ENCODE results near the gene MAP4K1.

Gene MAP4K1

GRCh38 chr19:38647368-38647965 lies 29.7 kb upstream of the MAP4K1 start, which contains the start of gene ACTN4 (continued):
- peak; percentile 92 for TF ChIP-seq KLF1 (tag by site-specific recombination; IDR thresholded peaks at IDR 0.05)
- TF ChIP-seq, protein P1, sequence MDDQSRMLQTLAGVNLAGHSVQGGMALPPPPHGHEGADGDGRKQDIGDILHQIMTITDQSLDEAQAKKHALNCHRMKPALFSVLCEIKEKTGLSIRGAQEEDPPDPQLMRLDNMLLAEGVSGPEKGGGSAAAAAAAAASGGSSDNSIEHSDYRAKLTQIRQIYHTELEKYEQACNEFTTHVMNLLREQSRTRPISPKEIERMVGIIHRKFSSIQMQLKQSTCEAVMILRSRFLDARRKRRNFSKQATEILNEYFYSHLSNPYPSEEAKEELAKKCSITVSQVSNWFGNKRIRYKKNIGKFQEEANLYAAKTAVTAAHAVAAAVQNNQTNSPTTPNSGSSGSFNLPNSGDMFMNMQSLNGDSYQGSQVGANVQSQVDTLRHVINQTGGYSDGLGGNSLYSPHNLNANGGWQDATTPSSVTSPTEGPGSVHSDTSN (CRISPR knock-in tag; IDR thresholded peaks at IDR 0.05) = 0 out of 2 replicates have a peak, but pooled peaks have one; percentile 84
- peak; percentile 68 for TF ChIP-seq OSR2 (tag by site-specific recombination; IDR thresholded peaks at IDR 0.05)
- TF ChIP-seq ZNF600 (tag by site-specific recombination; IDR thresholded peaks at IDR 0.05) = peak; percentile 52
- no peak for TF ChIP-seq ZNF366 (tag by site-specific recombination; conservative IDR thresholded peaks at IDR 0.05)
- TF ChIP-seq, protein P2, sequence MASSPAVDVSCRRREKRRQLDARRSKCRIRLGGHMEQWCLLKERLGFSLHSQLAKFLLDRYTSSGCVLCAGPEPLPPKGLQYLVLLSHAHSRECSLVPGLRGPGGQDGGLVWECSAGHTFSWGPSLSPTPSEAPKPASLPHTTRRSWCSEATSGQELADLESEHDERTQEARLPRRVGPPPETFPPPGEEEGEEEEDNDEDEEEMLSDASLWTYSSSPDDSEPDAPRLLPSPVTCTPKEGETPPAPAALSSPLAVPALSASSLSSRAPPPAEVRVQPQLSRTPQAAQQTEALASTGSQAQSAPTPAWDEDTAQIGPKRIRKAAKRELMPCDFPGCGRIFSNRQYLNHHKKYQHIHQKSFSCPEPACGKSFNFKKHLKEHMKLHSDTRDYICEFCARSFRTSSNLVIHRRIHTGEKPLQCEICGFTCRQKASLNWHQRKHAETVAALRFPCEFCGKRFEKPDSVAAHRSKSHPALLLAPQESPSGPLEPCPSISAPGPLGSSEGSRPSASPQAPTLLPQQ (tag by site-specific recombination; IDR thresholded peaks at IDR 0.05) = peak; percentile 95
- TF ChIP-seq ZNF701 (tag by site-specific recombination; IDR thresholded peaks at IDR 0.05) = no peak; the same call in 1 of the 2 replicates
- TF ChIP-seq SP2 (tag by site-specific recombination; IDR thresholded peaks at IDR 0.05) = peak; percentile 86
- 0 out of 2 replicates have a peak, but pooled peaks have one; percentile 35 for TF ChIP-seq ZNF121 (tag by site-specific recombination; IDR thresholded peaks at IDR 0.05)
- no peak for TF ChIP-seq ZNF670 (tag by site-specific recombination; IDR thresholded peaks at IDR 0.05; ENCODE audit: low read depth)
- peak; percentile 54; the same call in 1 of the 2 replicates for TF ChIP-seq MYNN (tag by site-specific recombination; IDR thresholded peaks at IDR 0.05; ENCODE audit: borderline replicate concordance)
- peak; percentile 4; the same call in 1 of the 2 replicates for TF ChIP-seq ZNF266 (tag by site-specific recombination; IDR thresholded peaks at IDR 0.05; ENCODE audit: low read depth)
- TF ChIP-seq REPIN1 (tag by site-specific recombination; IDR thresholded peaks at IDR 0.05; ENCODE audit: low read depth) = peak; percentile 98; the same call in 1 of the 2 replicates
- peak; percentile 97 for TF ChIP-seq ZNF660 (tag by site-specific recombination; IDR thresholded peaks at IDR 0.05)
- TF ChIP-seq ZNF18 (tag by site-specific recombination; IDR thresholded peaks at IDR 0.05) = peak; percentile 66
- TF ChIP-seq ZNF76 (tag by site-specific recombination; IDR thresholded peaks at IDR 0.05; ENCODE audit: borderline replicate concordance, low read depth) = peak; percentile 40; the same call in 1 of the 2 replicates
- TF ChIP-seq ZNF239 (tag by site-specific recombination; IDR thresholded peaks at IDR 0.05) = peak; percentile 72
- TF ChIP-seq ZNF223 (tag by site-specific recombination; IDR thresholded peaks at IDR 0.05) = peak; percentile 63; the same call in 1 of the 2 replicates
- peak; percentile 63; the same call in 1 of the 2 replicates for TF ChIP-seq ZNF423 (tag by site-specific recombination; IDR thresholded peaks at IDR 0.05)
- TF ChIP-seq, protein P3, sequence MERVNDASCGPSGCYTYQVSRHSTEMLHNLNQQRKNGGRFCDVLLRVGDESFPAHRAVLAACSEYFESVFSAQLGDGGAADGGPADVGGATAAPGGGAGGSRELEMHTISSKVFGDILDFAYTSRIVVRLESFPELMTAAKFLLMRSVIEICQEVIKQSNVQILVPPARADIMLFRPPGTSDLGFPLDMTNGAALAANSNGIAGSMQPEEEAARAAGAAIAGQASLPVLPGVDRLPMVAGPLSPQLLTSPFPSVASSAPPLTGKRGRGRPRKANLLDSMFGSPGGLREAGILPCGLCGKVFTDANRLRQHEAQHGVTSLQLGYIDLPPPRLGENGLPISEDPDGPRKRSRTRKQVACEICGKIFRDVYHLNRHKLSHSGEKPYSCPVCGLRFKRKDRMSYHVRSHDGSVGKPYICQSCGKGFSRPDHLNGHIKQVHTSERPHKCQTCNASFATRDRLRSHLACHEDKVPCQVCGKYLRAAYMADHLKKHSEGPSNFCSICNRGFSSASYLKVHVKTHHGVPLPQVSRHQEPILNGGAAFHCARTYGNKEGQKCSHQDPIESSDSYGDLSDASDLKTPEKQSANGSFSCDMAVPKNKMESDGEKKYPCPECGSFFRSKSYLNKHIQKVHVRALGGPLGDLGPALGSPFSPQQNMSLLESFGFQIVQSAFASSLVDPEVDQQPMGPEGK (tag by site-specific recombination; IDR thresholded peaks at IDR 0.05) = peak; percentile 95
- TF ChIP-seq, protein P4, sequence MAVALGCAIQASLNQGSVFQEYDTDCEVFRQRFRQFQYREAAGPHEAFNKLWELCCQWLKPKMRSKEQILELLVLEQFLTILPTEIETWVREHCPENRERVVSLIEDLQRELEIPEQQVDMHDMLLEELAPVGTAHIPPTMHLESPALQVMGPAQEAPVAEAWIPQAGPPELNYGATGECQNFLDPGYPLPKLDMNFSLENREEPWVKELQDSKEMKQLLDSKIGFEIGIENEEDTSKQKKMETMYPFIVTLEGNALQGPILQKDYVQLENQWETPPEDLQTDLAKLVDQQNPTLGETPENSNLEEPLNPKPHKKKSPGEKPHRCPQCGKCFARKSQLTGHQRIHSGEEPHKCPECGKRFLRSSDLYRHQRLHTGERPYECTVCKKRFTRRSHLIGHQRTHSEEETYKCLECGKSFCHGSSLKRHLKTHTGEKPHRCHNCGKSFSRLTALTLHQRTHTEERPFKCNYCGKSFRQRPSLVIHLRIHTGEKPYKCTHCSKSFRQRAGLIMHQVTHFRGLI (tag by site-specific recombination; IDR thresholded peaks at IDR 0.05) = peak; percentile 70
- TF ChIP-seq, protein P5, sequence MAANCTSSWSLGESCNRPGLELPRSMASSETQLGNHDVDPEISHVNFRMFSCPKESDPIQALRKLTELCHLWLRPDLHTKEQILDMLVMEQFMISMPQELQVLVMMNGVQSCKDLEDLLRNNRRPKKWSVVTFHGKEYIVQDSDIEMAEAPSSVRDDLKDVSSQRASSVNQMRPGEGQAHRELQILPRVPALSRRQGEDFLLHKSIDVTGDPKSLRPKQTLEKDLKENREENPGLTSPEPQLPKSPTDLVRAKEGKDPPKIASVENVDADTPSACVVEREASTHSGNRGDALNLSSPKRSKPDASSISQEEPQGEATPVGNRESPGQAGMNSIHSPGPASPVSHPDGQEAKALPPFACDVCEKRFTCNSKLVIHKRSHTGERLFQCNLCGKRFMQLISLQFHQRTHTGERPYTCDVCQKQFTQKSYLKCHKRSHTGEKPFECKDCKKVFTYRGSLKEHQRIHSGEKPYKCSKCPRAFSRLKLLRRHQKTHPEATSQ (tag by site-specific recombination; IDR thresholded peaks at IDR 0.05) = peak; percentile 98
- TF ChIP-seq, protein P6, sequence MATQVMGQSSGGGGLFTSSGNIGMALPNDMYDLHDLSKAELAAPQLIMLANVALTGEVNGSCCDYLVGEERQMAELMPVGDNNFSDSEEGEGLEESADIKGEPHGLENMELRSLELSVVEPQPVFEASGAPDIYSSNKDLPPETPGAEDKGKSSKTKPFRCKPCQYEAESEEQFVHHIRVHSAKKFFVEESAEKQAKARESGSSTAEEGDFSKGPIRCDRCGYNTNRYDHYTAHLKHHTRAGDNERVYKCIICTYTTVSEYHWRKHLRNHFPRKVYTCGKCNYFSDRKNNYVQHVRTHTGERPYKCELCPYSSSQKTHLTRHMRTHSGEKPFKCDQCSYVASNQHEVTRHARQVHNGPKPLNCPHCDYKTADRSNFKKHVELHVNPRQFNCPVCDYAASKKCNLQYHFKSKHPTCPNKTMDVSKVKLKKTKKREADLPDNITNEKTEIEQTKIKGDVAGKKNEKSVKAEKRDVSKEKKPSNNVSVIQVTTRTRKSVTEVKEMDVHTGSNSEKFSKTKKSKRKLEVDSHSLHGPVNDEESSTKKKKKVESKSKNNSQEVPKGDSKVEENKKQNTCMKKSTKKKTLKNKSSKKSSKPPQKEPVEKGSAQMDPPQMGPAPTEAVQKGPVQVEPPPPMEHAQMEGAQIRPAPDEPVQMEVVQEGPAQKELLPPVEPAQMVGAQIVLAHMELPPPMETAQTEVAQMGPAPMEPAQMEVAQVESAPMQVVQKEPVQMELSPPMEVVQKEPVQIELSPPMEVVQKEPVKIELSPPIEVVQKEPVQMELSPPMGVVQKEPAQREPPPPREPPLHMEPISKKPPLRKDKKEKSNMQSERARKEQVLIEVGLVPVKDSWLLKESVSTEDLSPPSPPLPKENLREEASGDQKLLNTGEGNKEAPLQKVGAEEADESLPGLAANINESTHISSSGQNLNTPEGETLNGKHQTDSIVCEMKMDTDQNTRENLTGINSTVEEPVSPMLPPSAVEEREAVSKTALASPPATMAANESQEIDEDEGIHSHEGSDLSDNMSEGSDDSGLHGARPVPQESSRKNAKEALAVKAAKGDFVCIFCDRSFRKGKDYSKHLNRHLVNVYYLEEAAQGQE (tag by site-specific recombination; IDR thresholded peaks at IDR 0.05) = peak; percentile 56; the same call in 1 of the 2 replicates
- TF ChIP-seq ZNF175 (tag by site-specific recombination; IDR thresholded peaks at IDR 0.05) = no peak
- peak; percentile 91 for TF ChIP-seq ZNF10 (tag by site-specific recombination; IDR thresholded peaks at IDR 0.05)
- 0 out of 2 replicates have a peak, but pooled peaks have one; percentile 40 for TF ChIP-seq GLIS1 (tag by site-specific recombination; IDR thresholded peaks at IDR 0.05)
- peak; percentile 24; the same call in 1 of the 2 replicates for TF ChIP-seq ZNF146 (tag by site-specific recombination; IDR thresholded peaks at IDR 0.05)
